Measurements from ENCODE around the gene YOD1. TPM values are rescaled to one million over a fixed set of nuclear protein-coding genes. Genes with fewer than 3 reads are reported as not detected.

Gene YOD1
- polyA plus RNA-seq, 1 donor from 2014 or later = 0.98 TPM

- H3K27ac Mint-ChIP-seq = no peak overlapping the region
- no peaks in the 10 kb centered on the region for H3K4me1 Mint-ChIP-seq
- H3K9me3 Mint-ChIP-seq = no peaks in the 10 kb centered on the region
- no peak overlapping the region for H3K4me3 Mint-ChIP-seq
- H3K36me3 Mint-ChIP-seq = peaks cover 1% of the 10 kb centered on the region
- peaks cover 3% of the 10 kb centered on the region for H3K27me3 Mint-ChIP-seq
Observed at GRCh38 chr1:207020065-207020708, 30.8 kb downstream of the YOD1 start.

GRCh38 chr1:207019661-207020060 lies 31.3 kb downstream of the YOD1 start:
- no peaks in the 10 kb centered on the region for H3K36me3 Mint-ChIP-seq
- no peak overlapping the region for H3K4me3 Mint-ChIP-seq
- peaks cover 6% of the 10 kb centered on the region for H3K27me3 Mint-ChIP-seq
- no peaks in the 10 kb centered on the region for H3K9me3 Mint-ChIP-seq
- H3K27ac Mint-ChIP-seq = no peak overlapping the region
- H3K4me1 Mint-ChIP-seq = no peaks in the 10 kb centered on the region

GRCh38 chr1:207019161-207019560 lies 31.8 kb downstream of the YOD1 start:
- Mint-ChIP-seq H3K4me1 (no peaks in the 10 kb centered on the region), H3K36me3 (no peaks in the 10 kb centered on the region), H3K27me3 (peaks cover 6% of the 10 kb centered on the region), H3K9me3 (no peaks in the 10 kb centered on the region), H3K27ac (no peak overlapping the region), H3K4me3 (no peak overlapping the region)

GRCh38 chr1:207018707-207019106 lies 32.3 kb downstream of the YOD1 start:
- Mint-ChIP-seq H3K27ac (no peak overlapping the region), H3K36me3 (no peaks in the 10 kb centered on the region), H3K4me3 (no peak overlapping the region), H3K9me3 (no peaks in the 10 kb centered on the region), H3K4me1 (no peaks in the 10 kb centered on the region), H3K27me3 (peaks cover 6% of the 10 kb centered on the region)

- Mint-ChIP-seq H3K27ac (no peak overlapping the region), H3K4me3 (no peak overlapping the region), H3K27me3 (peaks cover 11% of the 10 kb centered on the region), H3K36me3 (no peaks in the 10 kb centered on the region), H3K4me1 (no peaks in the 10 kb centered on the region), H3K9me3 (no peaks in the 10 kb centered on the region)
Observed at GRCh38 chr1:207017615-207018559, 33.1 kb downstream of the YOD1 start.

- Mint-ChIP-seq H3K27me3 (peaks cover 11% of the 10 kb centered on the region), H3K27ac (no peak overlapping the region), H3K9me3 (no peaks in the 10 kb centered on the region), H3K36me3 (no peaks in the 10 kb centered on the region), H3K4me1 (no peaks in the 10 kb centered on the region), H3K4me3 (no peak overlapping the region)
Observed at GRCh38 chr1:207015791-207016190, 35.2 kb downstream of the YOD1 start.

GRCh38 chr1:207014728-207015127 lies 36.3 kb downstream of the YOD1 start:
- no peak overlapping the region for H3K4me3 Mint-ChIP-seq
- H3K36me3 Mint-ChIP-seq = no peaks in the 10 kb centered on the region
- peaks cover 11% of the 10 kb centered on the region for H3K27me3 Mint-ChIP-seq
- no peaks in the 10 kb centered on the region for H3K9me3 Mint-ChIP-seq
- H3K4me1 Mint-ChIP-seq = no peaks in the 10 kb centered on the region
- no peak overlapping the region for H3K27ac Mint-ChIP-seq

- Mint-ChIP-seq H3K36me3 (no peaks in the 10 kb centered on the region), H3K27me3 (peaks cover 14% of the 10 kb centered on the region), H3K9me3 (no peaks in the 10 kb centered on the region), H3K27ac (no peak overlapping the region), H3K4me1 (no peaks in the 10 kb centered on the region), H3K4me3 (no peak overlapping the region)
Observed at GRCh38 chr1:207013321-207014085, 37.5 kb downstream of the YOD1 start.

- Mint-ChIP-seq H3K36me3 (no peaks in the 10 kb centered on the region), H3K4me3 (no peak overlapping the region), H3K4me1 (no peaks in the 10 kb centered on the region), H3K9me3 (no peaks in the 10 kb centered on the region), H3K27me3 (peaks cover 27% of the 10 kb centered on the region), H3K27ac (no peak overlapping the region)
Observed at GRCh38 chr1:207010726-207011125, 40.3 kb downstream of the YOD1 start.

- no peaks in the 10 kb centered on the region for H3K9me3 Mint-ChIP-seq
- no peaks in the 10 kb centered on the region for H3K36me3 Mint-ChIP-seq
- no peak overlapping the region for H3K4me3 Mint-ChIP-seq
- H3K27me3 Mint-ChIP-seq = peaks cover 26% of the 10 kb centered on the region
- H3K27ac Mint-ChIP-seq = no peak overlapping the region
- H3K4me1 Mint-ChIP-seq = peaks cover 0 to 3% (median 0%) of the 10 kb centered on the region in 3 donors
Observed at GRCh38 chr1:207009945-207010344, 41.1 kb downstream of the YOD1 start.

GRCh38 chr1:207009182-207009850 lies 41.7 kb downstream of the YOD1 start:
- Mint-ChIP-seq H3K4me3 (no peak overlapping the region), H3K36me3 (no peaks in the 10 kb centered on the region), H3K27ac (no peak overlapping the region), H3K27me3 (peaks cover 24% of the 10 kb centered on the region), H3K9me3 (no peaks in the 10 kb centered on the region), H3K4me1 (peaks cover 0 to 5% (median 0%) of the 10 kb centered on the region in 3 donors)

GRCh38 chr1:207007352-207008033 lies 43.5 kb downstream of the YOD1 start:
- Mint-ChIP-seq H3K4me1 (peaks cover 0 to 5% (median 0%) of the 10 kb centered on the region in 3 donors), H3K9me3 (no peaks in the 10 kb centered on the region), H3K4me3 (no peak overlapping the region), H3K36me3 (no peaks in the 10 kb centered on the region), H3K27me3 (peaks cover 19% of the 10 kb centered on the region), H3K27ac (no peak overlapping the region)

GRCh38 chr1:207006914-207007313 lies 44.1 kb downstream of the YOD1 start:
- Mint-ChIP-seq H3K27me3 (peaks cover 19% of the 10 kb centered on the region), H3K9me3 (no peaks in the 10 kb centered on the region), H3K27ac (no peak overlapping the region), H3K36me3 (no peaks in the 10 kb centered on the region), H3K4me3 (no peak overlapping the region), H3K4me1 (peaks cover 0 to 5% (median 0%) of the 10 kb centered on the region in 3 donors)

GRCh38 chr1:207006083-207006482 lies 44.9 kb downstream of the YOD1 start:
- Mint-ChIP-seq H3K4me1 (peaks cover 0 to 5% (median 0%) of the 10 kb centered on the region in 3 donors), H3K9me3 (no peaks in the 10 kb centered on the region), H3K27me3 (peaks cover 19% of the 10 kb centered on the region), H3K27ac (no peak overlapping the region), H3K4me3 (no peak overlapping the region), H3K36me3 (no peaks in the 10 kb centered on the region)
